ENCODE data around the gene TBC1D14.

DNA sequence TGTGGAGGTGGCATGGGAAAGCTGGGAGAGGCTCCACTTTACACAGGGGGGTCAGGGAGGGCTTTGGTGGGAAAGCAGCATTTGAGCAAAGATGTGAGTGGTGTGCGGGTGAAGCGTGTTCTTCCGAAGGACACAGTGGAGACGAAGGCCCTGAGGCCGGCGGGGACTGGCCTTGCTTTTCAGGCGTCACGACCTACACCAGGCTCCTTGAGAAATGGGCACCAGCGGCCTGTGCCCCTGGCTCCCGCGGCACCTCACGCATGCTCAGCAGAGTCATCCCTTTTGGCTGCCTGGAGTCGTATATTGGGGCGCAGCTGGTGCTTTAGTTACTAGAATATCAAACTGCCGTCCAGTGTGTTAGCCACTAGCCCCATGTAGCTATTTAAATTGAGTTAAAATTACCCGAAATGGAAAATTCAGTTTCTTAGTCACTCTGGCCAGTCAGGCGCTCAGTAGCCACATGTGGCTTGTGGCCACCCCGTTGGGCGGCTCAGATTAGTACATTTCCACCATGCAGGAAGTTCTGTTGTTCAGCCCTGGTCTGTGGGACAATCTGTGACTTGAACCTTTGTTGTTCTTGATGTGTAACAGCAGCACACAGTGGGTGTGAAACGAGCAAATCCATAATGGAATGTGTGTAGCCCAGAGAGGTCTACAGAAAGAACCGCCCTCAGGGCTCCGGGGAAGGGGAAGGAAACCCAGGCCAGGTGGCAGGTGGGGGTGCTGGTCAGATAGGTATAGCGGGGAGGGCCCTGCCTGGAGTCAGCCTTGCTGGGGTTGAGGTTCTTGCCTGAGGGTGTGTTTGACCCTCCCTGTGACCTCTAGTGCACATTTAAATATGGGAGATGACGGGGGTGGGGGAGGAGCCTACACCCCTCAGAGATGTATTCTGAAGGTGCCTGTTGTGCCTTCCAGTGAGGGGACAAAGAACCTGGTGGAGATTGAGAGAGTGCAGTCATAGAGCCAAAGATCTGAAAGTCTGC, 30.4 kb downstream of the TBC1D14 start:
- TF ChIP-seq, protein P1, sequence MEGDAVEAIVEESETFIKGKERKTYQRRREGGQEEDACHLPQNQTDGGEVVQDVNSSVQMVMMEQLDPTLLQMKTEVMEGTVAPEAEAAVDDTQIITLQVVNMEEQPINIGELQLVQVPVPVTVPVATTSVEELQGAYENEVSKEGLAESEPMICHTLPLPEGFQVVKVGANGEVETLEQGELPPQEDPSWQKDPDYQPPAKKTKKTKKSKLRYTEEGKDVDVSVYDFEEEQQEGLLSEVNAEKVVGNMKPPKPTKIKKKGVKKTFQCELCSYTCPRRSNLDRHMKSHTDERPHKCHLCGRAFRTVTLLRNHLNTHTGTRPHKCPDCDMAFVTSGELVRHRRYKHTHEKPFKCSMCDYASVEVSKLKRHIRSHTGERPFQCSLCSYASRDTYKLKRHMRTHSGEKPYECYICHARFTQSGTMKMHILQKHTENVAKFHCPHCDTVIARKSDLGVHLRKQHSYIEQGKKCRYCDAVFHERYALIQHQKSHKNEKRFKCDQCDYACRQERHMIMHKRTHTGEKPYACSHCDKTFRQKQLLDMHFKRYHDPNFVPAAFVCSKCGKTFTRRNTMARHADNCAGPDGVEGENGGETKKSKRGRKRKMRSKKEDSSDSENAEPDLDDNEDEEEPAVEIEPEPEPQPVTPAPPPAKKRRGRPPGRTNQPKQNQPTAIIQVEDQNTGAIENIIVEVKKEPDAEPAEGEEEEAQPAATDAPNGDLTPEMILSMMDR (IDR thresholded peaks at IDR 0.05), result no peak
- TF ChIP-seq POLR2A (IDR thresholded peaks at IDR 0.05), result no peak

Data from testis (tissue), 2 donors.